ENCODE results near the gene ATF7.
"Not testable (repeated sequence)": the region's sequence is repeated elsewhere in the genome, so short reads cannot be mapped to it uniquely, and the experiment has no call there.

Gene ATF7

GRCh38 chr12:53657041-53657440, 30.9 kb upstream of the ATF7 start:
- Histone ChIP-seq H3K4me3 (ENCODE audit: low read depth, low read length) (no peak overlapping the region), H3K27me3 (ENCODE audit: insufficient read depth, low read length) (no peaks in the 10 kb centered on the region), H3K79me2 (ENCODE audit: control insufficient read depth, insufficient read depth, low read length, unreplicated experiment) (no peaks in the 10 kb centered on the region), H3K27ac (ENCODE audit: low read depth, low read length) (no peak overlapping the region), H2AFZ (ENCODE audit: low read length, unreplicated experiment) (no peak overlapping the region), H3K36me3 (ENCODE audit: insufficient read depth, low read length) (no peaks in the 10 kb centered on the region), H3K4me1 (ENCODE audit: control insufficient read depth, insufficient read depth, low read length, unreplicated experiment) (peaks cover 22% of the 10 kb centered on the region)

DNA sequence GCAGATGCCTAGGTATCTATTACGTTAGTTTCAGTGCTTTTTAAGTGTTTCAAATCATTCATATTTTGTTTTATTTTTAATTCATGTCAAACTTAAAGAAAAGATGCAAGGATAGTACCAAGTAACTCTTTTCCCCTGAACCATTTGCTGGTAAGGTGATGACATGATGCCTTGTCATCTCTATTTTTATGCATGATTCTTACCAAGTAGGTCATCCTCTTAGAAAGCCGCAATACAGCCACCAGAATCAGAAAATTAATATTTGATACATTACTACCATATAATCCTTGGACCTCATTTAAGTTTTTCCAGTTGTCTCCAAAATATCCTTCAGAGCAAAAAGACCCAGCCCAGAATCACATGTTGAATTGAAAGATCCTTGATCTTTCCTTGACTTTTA, 27.4 kb upstream of the ATF7 start:
- Histone ChIP-seq H3K4me3 (ENCODE audit: low read depth, low read length) (no peak overlapping the region), H3K27ac (ENCODE audit: low read depth, low read length) (no peak overlapping the region), H2AFZ (ENCODE audit: low read length, unreplicated experiment) (no peak overlapping the region), H3K36me3 (ENCODE audit: insufficient read depth, low read length) (no peaks in the 10 kb centered on the region), H3K4me1 (ENCODE audit: control insufficient read depth, insufficient read depth, low read length, unreplicated experiment) (peaks cover 4% of the 10 kb centered on the region), H3K79me2 (ENCODE audit: control insufficient read depth, insufficient read depth, low read length, unreplicated experiment) (no peaks in the 10 kb centered on the region), H3K27me3 (ENCODE audit: insufficient read depth, low read length) (no peaks in the 10 kb centered on the region)

GRCh38 chr12:53652366-53652765, 26.2 kb upstream of the ATF7 start:
- no peaks in the 10 kb centered on the region for H3K27me3 ChIP-seq (ENCODE audit: insufficient read depth, low read length)
- H3K4me1 ChIP-seq (ENCODE audit: control insufficient read depth, insufficient read depth, low read length, unreplicated experiment): no peaks in the 10 kb centered on the region
- H3K4me3 ChIP-seq (ENCODE audit: low read depth, low read length): no peak overlapping the region
- H3K27ac ChIP-seq (ENCODE audit: low read depth, low read length): no peak overlapping the region
- no peaks in the 10 kb centered on the region for H3K36me3 ChIP-seq (ENCODE audit: insufficient read depth, low read length)
- H3K79me2 ChIP-seq (ENCODE audit: control insufficient read depth, insufficient read depth, low read length, unreplicated experiment): no peaks in the 10 kb centered on the region
- no peak overlapping the region for H2AFZ ChIP-seq (ENCODE audit: low read length, unreplicated experiment)

- no peak overlapping the region for H3K4me3 ChIP-seq (ENCODE audit: low read depth, low read length)
Measured at GRCh38 chr12:53651737-53652136, 25.6 kb upstream of the ATF7 start.

GRCh38 chr12:53646300-53646699, 20.1 kb upstream of the ATF7 start:
- not testable (repeated sequence) for H3K4me1 ChIP-seq (ENCODE audit: control insufficient read depth, insufficient read depth, low read length, unreplicated experiment); H3K36me3 ChIP-seq (ENCODE audit: insufficient read depth, low read length); H2AFZ ChIP-seq (ENCODE audit: low read length, unreplicated experiment); H3K4me3 ChIP-seq (ENCODE audit: low read depth, low read length); H3K27me3 ChIP-seq (ENCODE audit: insufficient read depth, low read length); H3K27ac ChIP-seq (ENCODE audit: low read depth, low read length); H3K79me2 ChIP-seq (ENCODE audit: control insufficient read depth, insufficient read depth, low read length, unreplicated experiment)

More at GRCh38 chr12:53651737-53652136, 25.6 kb upstream of the ATF7 start:
- H3K27ac ChIP-seq (ENCODE audit: low read depth, low read length): no peak overlapping the region
- H3K4me1 ChIP-seq (ENCODE audit: control insufficient read depth, insufficient read depth, low read length, unreplicated experiment): no peaks in the 10 kb centered on the region
- H3K36me3 ChIP-seq (ENCODE audit: insufficient read depth, low read length): no peaks in the 10 kb centered on the region
- no peak overlapping the region for H2AFZ ChIP-seq (ENCODE audit: low read length, unreplicated experiment)
- H3K27me3 ChIP-seq (ENCODE audit: insufficient read depth, low read length): no peaks in the 10 kb centered on the region
- H3K79me2 ChIP-seq (ENCODE audit: control insufficient read depth, insufficient read depth, low read length, unreplicated experiment): no peaks in the 10 kb centered on the region

DNA sequence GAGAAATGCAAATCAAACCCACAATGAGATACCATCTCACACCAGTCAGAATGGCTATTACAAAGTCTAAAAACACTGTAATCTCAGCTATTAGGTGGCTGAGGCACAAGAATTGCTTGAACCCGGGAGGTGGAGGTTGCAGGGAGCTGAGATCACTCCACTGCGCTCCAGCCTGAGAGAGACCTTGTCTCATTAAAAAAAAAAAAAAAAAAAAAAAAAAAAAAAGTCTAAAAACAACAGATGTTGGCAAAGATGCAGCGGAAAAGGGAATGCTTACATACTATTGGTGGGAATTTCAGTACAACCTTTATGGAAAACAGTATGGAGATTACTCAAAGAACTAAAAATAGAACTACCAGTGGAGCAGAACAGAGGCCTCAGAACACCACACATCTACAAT, 19.0 kb upstream of the ATF7 start:
- Histone ChIP-seq H3K79me2 (ENCODE audit: control insufficient read depth, insufficient read depth, low read length, unreplicated experiment) (no peaks in the 10 kb centered on the region), H3K4me3 (ENCODE audit: low read depth, low read length) (no peak overlapping the region), H3K27me3 (ENCODE audit: insufficient read depth, low read length) (no peaks in the 10 kb centered on the region), H3K36me3 (ENCODE audit: insufficient read depth, low read length) (no peaks in the 10 kb centered on the region), H3K27ac (ENCODE audit: low read depth, low read length) (no peak overlapping the region), H3K4me1 (ENCODE audit: control insufficient read depth, insufficient read depth, low read length, unreplicated experiment) (no peaks in the 10 kb centered on the region), H2AFZ (ENCODE audit: low read length, unreplicated experiment) (no peak overlapping the region)

GRCh38 chr12:53644133-53644532, 18.0 kb upstream of the ATF7 start:
- Histone ChIP-seq H3K36me3 (ENCODE audit: insufficient read depth, low read length) (no peaks in the 10 kb centered on the region), H3K4me1 (ENCODE audit: control insufficient read depth, insufficient read depth, low read length, unreplicated experiment) (no peaks in the 10 kb centered on the region), H3K27ac (ENCODE audit: low read depth, low read length) (no peak overlapping the region), H3K4me3 (ENCODE audit: low read depth, low read length) (no peak overlapping the region), H2AFZ (ENCODE audit: low read length, unreplicated experiment) (no peak overlapping the region), H3K27me3 (ENCODE audit: insufficient read depth, low read length) (no peaks in the 10 kb centered on the region), H3K79me2 (ENCODE audit: control insufficient read depth, insufficient read depth, low read length, unreplicated experiment) (no peaks in the 10 kb centered on the region)

- Histone ChIP-seq H3K79me2 (ENCODE audit: control insufficient read depth, insufficient read depth, low read length, unreplicated experiment) (no peaks in the 10 kb centered on the region), H3K27ac (ENCODE audit: low read depth, low read length) (no peak overlapping the region), H2AFZ (ENCODE audit: low read length, unreplicated experiment) (no peak overlapping the region), H3K4me3 (ENCODE audit: low read depth, low read length) (no peak overlapping the region), H3K4me1 (ENCODE audit: control insufficient read depth, insufficient read depth, low read length, unreplicated experiment) (no peaks in the 10 kb centered on the region), H3K27me3 (ENCODE audit: insufficient read depth, low read length) (no peaks in the 10 kb centered on the region), H3K36me3 (ENCODE audit: insufficient read depth, low read length) (no peaks in the 10 kb centered on the region)
Measured at GRCh38 chr12:53643232-53643979, 17.2 kb upstream of the ATF7 start.

DNA sequence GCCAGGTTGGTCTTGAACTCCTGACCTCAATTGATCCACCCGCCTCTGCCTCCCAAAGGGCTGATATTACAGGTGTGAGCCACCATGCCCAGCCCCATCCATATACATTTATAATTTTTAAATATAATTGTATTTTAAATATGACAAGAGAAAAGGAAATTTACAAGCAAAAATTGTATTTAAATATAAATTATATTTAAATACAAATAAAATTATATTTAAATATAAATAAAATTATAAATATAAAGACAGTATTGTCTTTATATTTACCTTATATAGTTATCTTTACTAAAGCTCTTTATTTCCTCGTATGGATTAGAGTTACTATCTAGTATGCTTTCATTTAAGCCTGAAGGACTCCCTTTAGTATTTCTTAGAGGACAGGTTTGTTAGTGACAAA, 11.9 kb upstream of the ATF7 start:
- Histone ChIP-seq H3K27me3 (ENCODE audit: insufficient read depth, low read length) (no peaks in the 10 kb centered on the region), H3K4me3 (ENCODE audit: low read depth, low read length) (no peak overlapping the region), H3K27ac (ENCODE audit: low read depth, low read length) (no peak overlapping the region), H3K36me3 (ENCODE audit: insufficient read depth, low read length) (no peaks in the 10 kb centered on the region), H3K4me1 (ENCODE audit: control insufficient read depth, insufficient read depth, low read length, unreplicated experiment) (no peaks in the 10 kb centered on the region), H3K79me2 (ENCODE audit: control insufficient read depth, insufficient read depth, low read length, unreplicated experiment) (no peaks in the 10 kb centered on the region), H2AFZ (ENCODE audit: low read length, unreplicated experiment) (no peak overlapping the region)

DNA sequence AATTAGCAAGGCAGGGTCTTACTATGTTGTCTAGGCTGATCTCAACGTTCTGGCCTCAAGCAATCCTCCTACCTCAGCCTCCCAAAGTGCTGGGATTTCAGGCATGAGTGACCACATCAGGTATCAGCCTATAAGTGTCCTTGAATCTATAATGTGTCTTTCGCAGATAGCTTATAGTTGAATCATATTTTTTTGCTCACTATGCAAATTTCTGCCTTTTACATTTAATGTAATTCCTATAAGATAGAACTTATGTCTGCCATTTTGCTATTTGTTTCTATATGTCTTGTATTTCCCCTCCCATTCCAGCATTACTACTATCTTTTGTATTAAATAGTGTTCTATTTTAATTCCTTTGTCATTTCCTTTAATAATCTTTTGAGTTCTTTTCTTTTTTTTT, 10.5 kb upstream of the ATF7 start:
- H3K4me3 ChIP-seq (ENCODE audit: low read depth, low read length): no peak overlapping the region
- no peak overlapping the region for H3K27ac ChIP-seq (ENCODE audit: low read depth, low read length)
- no peaks in the 10 kb centered on the region for H3K36me3 ChIP-seq (ENCODE audit: insufficient read depth, low read length)
- no peaks in the 10 kb centered on the region for H3K79me2 ChIP-seq (ENCODE audit: control insufficient read depth, insufficient read depth, low read length, unreplicated experiment)
- H2AFZ ChIP-seq (ENCODE audit: low read length, unreplicated experiment): no peak overlapping the region
- no peaks in the 10 kb centered on the region for H3K4me1 ChIP-seq (ENCODE audit: control insufficient read depth, insufficient read depth, low read length, unreplicated experiment)
- no peaks in the 10 kb centered on the region for H3K27me3 ChIP-seq (ENCODE audit: insufficient read depth, low read length)

GRCh38 chr12:53635708-53636107, 9.5 kb upstream of the ATF7 start:
- H3K36me3 ChIP-seq (ENCODE audit: insufficient read depth, low read length); H3K27ac ChIP-seq (ENCODE audit: low read depth, low read length); H3K27me3 ChIP-seq (ENCODE audit: insufficient read depth, low read length); H3K79me2 ChIP-seq (ENCODE audit: control insufficient read depth, insufficient read depth, low read length, unreplicated experiment); H2AFZ ChIP-seq (ENCODE audit: low read length, unreplicated experiment); H3K4me3 ChIP-seq (ENCODE audit: low read depth, low read length); H3K4me1 ChIP-seq (ENCODE audit: control insufficient read depth, insufficient read depth, low read length, unreplicated experiment): not testable (repeated sequence)

All from ACC112 (cell line).